GM18867 (cell line): ENCODE data around the gene CALHM4.

ENCODE experiments used
- ATAC-seq: cut with Tn5 transposase; IDR thresholded peaks from one replicate; pipeline ENCODE4 v1.9.1; 2021; ENCODE audit warnings: mild to moderate bottlenecking, moderate library complexity; ENCODE audit not compliant: unreplicated experiment

CALHM4 gene

GRCh38 chr6:116536216-116536621 lies 17.3 kb upstream of the CALHM4 start:
- peak; percentile 69 for ATAC-seq

GRCh38 chr6:116542426-116542825 lies 11.1 kb upstream of the CALHM4 start:
- ATAC-seq = no peak

- no peak for ATAC-seq
Measured at GRCh38 chr6:116543149-116543548, 10.4 kb upstream of the CALHM4 start.

- no peak for ATAC-seq
Measured at GRCh38 chr6:116545651-116546050, 7.9 kb upstream of the CALHM4 start, which contains the start of gene TRAPPC3L. TSS of gene TRAPPC3L (minus strand) at chr6:116545684. CDS start at chr6:116545514, 170 bp downstream.

GRCh38 chr6:116547358-116547757 lies 6.2 kb upstream of the CALHM4 start:
- no peak for ATAC-seq

- ATAC-seq = no peak
Measured at GRCh38 chr6:116550796-116551195, 2.8 kb upstream of the CALHM4 start.

GRCh38 chr6:116556065-116556464 lies 2.5 kb downstream of the CALHM4 start:
- no peak for ATAC-seq

GRCh38 chr6:116556814-116557415 lies 3.4 kb downstream of the CALHM4 start:
- ATAC-seq = no peak

- no peak for ATAC-seq
Measured at GRCh38 chr6:116557893-116558292, 4.3 kb downstream of the CALHM4 start.

GRCh38 chr6:116560130-116560529 lies 6.6 kb downstream of the CALHM4 start:
- no peak for ATAC-seq

GRCh38 chr6:116561377-116562018 lies 7.9 kb downstream of the CALHM4 start:
- ATAC-seq = peak; percentile 65

GRCh38 chr6:116562019-116562403 lies 8.5 kb downstream of the CALHM4 start:
- ATAC-seq = no peak

- ATAC-seq = no peak
Measured at GRCh38 chr6:116562614-116563013, 9.1 kb downstream of the CALHM4 start.

GRCh38 chr6:116563830-116564229 lies 10.3 kb downstream of the CALHM4 start:
- no peak for ATAC-seq

GRCh38 chr6:116564311-116564710 lies 10.8 kb downstream of the CALHM4 start:
- ATAC-seq = no peak

GRCh38 chr6:116564921-116565872 lies 11.6 kb downstream of the CALHM4 start:
- no peak for ATAC-seq

- ATAC-seq = no peak
Measured at GRCh38 chr6:116568111-116568510, 14.6 kb downstream of the CALHM4 start.

- no peak for ATAC-seq
Measured at GRCh38 chr6:116568821-116569755, 15.5 kb downstream of the CALHM4 start.

- ATAC-seq = peak; percentile 92
Measured at GRCh38 chr6:116570856-116571682, 17.5 kb downstream of the CALHM4 start, which contains the start of gene RWDD1. TSS of gene RWDD1 (plus strand) at chr6:116571504. CDS start at chr6:116571583, 79 bp downstream.

- ATAC-seq = no peak
Measured at GRCh38 chr6:116571683-116572000, 18.1 kb downstream of the CALHM4 start.
